ENCODE results near the gene SUB1.

Gene SUB1

GRCh38 chr5:32600054-32600622 is 14.8 kb downstream of the SUB1 start:
- H3K27me3 ChIP-seq (ENCODE audit: insufficient read depth, low read depth), result no peaks in the 10 kb centered on the region
- no peak overlapping the region for H3K27ac ChIP-seq
- H4K20me1 ChIP-seq (ENCODE audit: insufficient read depth), result peaks cover 35% of the 10 kb centered on the region
- peaks cover 64% of the 10 kb centered on the region for H3K79me2 ChIP-seq (ENCODE audit: insufficient read depth, low read depth)
- no peak overlapping the region for H2AFZ ChIP-seq (ENCODE audit: low read depth)
- H3K36me3 ChIP-seq (ENCODE audit: insufficient read depth), result peaks cover 16% of the 10 kb centered on the region; the same call in 1 of the 2 replicates
- peaks cover 65% of the 10 kb centered on the region for H3K4me1 ChIP-seq (ENCODE audit: low read depth, poor library complexity, severe bottlenecking)
- H3K4me2 ChIP-seq, result no peak overlapping the region
- H3K9ac ChIP-seq, result no peak overlapping the region
- no peak overlapping the region for H3K4me3 ChIP-seq (IDR thresholded peaks at IDR 0.05; ENCODE audit: insufficient read depth, low read depth, low read length)
- no peak for TF ChIP-seq CTCF (conservative IDR thresholded peaks at IDR 0.05; ENCODE audit: low read depth, low read length)

GRCh38 chr5:32601623-32602295 is 16.4 kb downstream of the SUB1 start:
- H4K20me1 ChIP-seq (ENCODE audit: insufficient read depth), result peaks cover 26% of the 10 kb centered on the region
- H3K4me3 ChIP-seq (IDR thresholded peaks at IDR 0.05; ENCODE audit: insufficient read depth, low read depth, low read length), result no peak overlapping the region
- H3K79me2 ChIP-seq (ENCODE audit: insufficient read depth, low read depth), result peaks cover 48% of the 10 kb centered on the region; the same call in 1 of the 2 replicates
- no peak overlapping the region for H3K4me2 ChIP-seq
- no peaks in the 10 kb centered on the region for H3K27me3 ChIP-seq (ENCODE audit: insufficient read depth, low read depth)
- peaks cover 11% of the 10 kb centered on the region; the same call in 1 of the 2 replicates for H3K36me3 ChIP-seq (ENCODE audit: insufficient read depth)
- no peak overlapping the region for H2AFZ ChIP-seq (ENCODE audit: low read depth)
- H3K4me1 ChIP-seq (ENCODE audit: low read depth, poor library complexity, severe bottlenecking), result peaks cover 49% of the 10 kb centered on the region
- TF ChIP-seq CTCF (conservative IDR thresholded peaks at IDR 0.05; ENCODE audit: low read depth, low read length), result no peak
- no peak overlapping the region for H3K9ac ChIP-seq
- no peak overlapping the region for H3K27ac ChIP-seq

- Histone ChIP-seq H3K27me3 (ENCODE audit: insufficient read depth, low read depth) (no peaks in the 10 kb centered on the region), H3K27ac (no peak overlapping the region), H3K4me3 (IDR thresholded peaks at IDR 0.05; ENCODE audit: insufficient read depth, low read depth, low read length) (no peak overlapping the region), H2AFZ (ENCODE audit: low read depth) (no peak overlapping the region), H3K4me1 (ENCODE audit: low read depth, poor library complexity, severe bottlenecking) (peaks cover 38% of the 10 kb centered on the region), H4K20me1 (ENCODE audit: insufficient read depth) (peaks cover 16% of the 10 kb centered on the region), H3K4me2 (no peak overlapping the region), H3K9ac (no peak overlapping the region), H3K36me3 (ENCODE audit: insufficient read depth) (peaks cover 4% of the 10 kb centered on the region; the same call in 1 of the 2 replicates), H3K79me2 (ENCODE audit: insufficient read depth, low read depth) (peaks cover 37% of the 10 kb centered on the region; the same call in 1 of the 2 replicates)
- no peak for TF ChIP-seq CTCF (conservative IDR thresholded peaks at IDR 0.05; ENCODE audit: low read depth, low read length)
These were observed 17.5 kb downstream of the SUB1 start for GRCh38 chr5:32602906-32603305.

GRCh38 chr5:32604800-32605765 is 19.7 kb downstream of the SUB1 start:
- Histone ChIP-seq H3K27me3 (ENCODE audit: insufficient read depth, low read depth) (no peaks in the 10 kb centered on the region), H3K4me3 (IDR thresholded peaks at IDR 0.05; ENCODE audit: insufficient read depth, low read depth, low read length) (no peak overlapping the region), H3K4me1 (ENCODE audit: low read depth, poor library complexity, severe bottlenecking) (peaks cover 22% of the 10 kb centered on the region), H3K79me2 (ENCODE audit: insufficient read depth, low read depth) (peaks cover 16% of the 10 kb centered on the region; the same call in 1 of the 2 replicates), H3K9ac (no peak overlapping the region), H2AFZ (ENCODE audit: low read depth) (no peak overlapping the region), H3K4me2 (no peak overlapping the region), H4K20me1 (ENCODE audit: insufficient read depth) (peaks cover 7% of the 10 kb centered on the region), H3K27ac (no peak overlapping the region), H3K36me3 (ENCODE audit: insufficient read depth) (no peaks in the 10 kb centered on the region; the same call in 1 of the 2 replicates)
- TF ChIP-seq CTCF (conservative IDR thresholded peaks at IDR 0.05; ENCODE audit: low read depth, low read length), result no peak
